GM19351 (cell line): Measurements from ENCODE around the gene POLR2I.

Source experiments
- ATAC-seq: cut with Tn5 transposase; IDR thresholded peaks from one replicate; pipeline ENCODE4 v1.9.1; 2021; ENCODE audit warnings: mild to moderate bottlenecking, moderate library complexity; ENCODE audit not compliant: unreplicated experiment

POLR2I gene

DNA sequence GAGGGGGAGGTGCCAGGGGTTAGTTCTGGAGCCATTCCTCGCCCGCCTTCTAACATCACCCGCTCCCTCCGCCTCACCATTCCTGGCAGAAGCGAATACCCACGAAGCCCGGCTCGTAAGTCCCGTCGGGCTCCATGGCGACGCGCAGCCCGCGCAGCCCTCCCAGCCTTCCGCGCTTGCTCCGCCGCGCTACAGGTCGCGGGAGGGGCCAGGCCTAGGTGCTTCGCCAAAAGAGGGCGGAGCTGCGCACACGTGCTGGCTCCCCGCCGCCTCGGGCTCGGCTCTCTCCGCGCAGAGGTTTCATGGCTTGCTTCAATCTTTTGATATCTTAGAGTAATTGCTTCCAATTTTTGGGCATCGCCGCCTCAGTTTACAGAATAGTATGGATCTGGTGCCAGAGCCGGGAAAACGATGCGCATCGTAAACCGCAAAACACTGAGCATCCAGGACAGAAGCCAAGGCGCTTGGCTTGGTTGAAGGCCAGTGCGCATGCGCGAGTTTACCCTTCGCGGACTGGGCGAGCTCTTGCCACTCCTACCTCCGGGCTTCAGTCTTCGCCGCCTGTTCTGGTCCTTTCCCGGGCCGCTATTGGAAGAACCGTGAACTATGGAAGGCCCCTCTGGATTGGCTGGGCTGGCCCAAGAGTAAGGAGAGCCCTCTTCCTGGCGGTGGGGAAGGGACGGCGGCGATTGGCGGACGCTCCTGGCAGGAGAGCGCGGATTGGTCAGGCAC is at the start of gene POLR2I:
POLR2I (minus strand) TSS at position 155 of the 732 bp plus-strand sequence; CDS start at position 136, 19 bp downstream.
- ATAC-seq: peak; percentile 85

DNA sequence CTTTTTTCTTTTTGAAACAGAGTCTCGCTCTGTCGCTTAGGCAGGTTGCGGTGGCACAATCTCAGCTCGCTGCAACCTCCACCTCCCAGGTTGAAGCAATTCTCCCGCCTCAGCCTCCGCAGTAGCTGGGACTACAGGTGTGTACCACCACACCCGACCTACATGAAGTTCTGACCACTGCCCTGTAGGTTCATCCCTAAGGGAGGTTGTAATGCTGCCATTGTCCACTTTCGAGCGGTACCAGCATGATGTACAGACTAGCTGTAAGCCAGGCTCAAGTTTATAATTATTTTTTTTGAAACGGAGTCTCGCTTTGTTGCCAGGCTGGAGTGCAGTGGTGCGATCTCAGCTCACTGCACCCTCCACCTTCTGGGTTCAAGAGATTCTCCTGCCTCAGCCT is 49.1 kb upstream of the POLR2I start:
- no peak for ATAC-seq

DNA sequence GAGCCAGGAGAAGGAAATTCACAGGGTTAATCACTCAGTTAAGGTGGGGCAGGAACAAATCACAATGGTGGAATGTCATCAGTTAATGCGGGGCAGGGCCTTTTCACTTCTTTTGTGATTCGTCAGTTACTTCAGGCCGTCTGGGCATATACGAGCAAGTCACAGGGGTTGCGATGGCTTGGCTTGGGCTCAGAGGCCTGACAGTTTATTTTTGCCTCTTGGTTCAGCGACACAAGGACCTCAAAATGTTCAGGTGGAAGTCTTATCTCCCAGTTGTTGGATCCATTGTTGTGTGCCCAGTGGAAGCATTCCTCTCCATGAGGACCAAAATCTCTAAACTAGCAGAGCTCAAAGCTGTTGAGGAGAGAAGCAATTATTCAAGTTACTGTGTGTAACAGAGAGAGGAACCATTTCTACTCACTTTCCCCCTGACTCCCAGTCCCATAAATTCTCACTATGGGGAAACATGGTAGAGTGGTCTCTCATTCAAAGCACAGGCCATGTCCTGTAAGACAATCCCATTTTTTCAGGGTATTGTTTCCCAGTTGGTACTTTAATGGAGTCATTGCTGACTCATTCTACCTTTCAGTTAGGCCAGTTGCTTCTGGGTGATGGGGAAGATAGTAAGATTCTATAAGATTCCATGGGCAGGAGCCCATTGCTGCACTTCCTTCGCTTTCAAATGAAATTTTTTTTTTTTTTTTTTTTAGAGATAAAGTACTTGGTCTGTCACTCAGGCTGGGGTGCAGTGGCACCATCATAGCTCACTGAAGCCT is 46.3 kb upstream of the POLR2I start:
- no peak for ATAC-seq

DNA sequence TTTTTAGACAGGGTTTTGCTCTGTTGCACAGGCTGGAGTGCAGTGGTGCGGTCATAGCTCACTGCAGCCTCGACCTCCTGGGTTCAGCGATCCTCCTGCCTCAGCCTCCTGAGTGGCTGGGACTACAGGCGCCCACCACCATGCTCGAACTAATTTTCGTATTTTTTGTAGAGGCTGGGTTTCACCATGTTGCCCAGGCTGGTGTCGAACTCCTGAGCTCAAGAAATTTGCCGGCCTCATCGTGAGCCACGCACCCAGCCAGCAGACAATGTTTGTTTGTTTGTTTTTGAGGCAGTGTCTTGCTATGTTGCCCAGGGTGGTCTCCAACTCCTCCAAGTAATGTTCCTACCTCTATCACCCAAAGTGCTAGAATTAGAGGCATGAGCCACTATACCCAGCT is 38.5 kb upstream of the POLR2I start:
- ATAC-seq: no peak

DNA sequence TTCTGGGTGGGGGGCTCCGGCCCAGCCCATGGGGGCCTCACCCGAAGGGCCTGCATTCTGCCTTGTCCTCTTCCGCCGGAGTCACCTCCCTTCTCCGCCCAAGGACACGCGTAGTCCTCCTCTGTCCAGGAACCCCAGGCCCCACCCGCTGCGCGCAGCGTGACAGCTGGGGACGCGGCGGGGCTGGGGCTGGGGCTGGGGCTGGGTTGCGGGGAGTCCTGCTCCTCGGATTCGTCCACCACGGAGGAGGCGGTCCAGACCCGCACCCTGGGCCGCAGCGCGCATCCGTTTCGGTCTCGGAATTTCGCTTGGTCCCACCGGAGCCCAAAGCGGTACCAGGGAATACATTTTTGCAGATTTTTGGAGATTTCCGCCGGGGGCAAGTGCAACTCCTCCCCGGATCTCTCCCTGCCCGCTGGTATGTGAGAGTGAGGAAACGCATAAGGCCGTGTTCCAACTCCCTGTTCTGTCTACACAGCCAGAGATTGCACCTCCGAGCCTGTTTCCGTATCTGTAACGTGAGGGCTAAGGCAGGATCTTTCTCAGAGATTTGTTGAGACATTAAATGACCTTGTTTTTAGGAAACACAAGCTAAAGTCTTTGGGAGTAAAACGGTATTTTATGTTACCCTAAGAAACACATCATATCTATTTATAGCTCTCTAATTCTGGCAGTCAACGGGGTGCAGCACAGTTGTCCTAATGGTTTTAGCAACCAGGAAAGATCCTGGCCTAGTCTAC is 37.8 kb upstream of the POLR2I start, which contains the start of gene COX7A1:
COX7A1 (minus strand) TSS at position 96 of the 740 bp plus-strand sequence; CDS start at position 56, 40 bp downstream.
- no peak for ATAC-seq

DNA sequence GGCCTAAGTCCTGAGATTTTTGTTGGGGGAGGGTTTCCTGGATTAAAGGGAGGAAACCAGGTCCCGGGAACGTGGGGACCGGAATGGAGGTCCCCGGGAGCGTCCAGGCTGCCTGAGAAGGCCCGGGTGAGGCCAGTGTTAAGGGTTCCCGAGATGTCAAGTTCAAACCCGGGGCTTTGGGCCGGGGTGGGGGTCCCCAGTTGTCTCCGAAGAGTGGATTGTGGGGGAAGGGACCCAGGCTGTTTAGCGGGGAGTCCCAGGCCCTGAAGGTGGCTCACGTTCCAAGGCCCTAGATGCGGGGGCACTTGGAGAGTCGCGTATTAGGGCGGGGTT is 37.3 kb upstream of the POLR2I start:
- no peak for ATAC-seq

DNA sequence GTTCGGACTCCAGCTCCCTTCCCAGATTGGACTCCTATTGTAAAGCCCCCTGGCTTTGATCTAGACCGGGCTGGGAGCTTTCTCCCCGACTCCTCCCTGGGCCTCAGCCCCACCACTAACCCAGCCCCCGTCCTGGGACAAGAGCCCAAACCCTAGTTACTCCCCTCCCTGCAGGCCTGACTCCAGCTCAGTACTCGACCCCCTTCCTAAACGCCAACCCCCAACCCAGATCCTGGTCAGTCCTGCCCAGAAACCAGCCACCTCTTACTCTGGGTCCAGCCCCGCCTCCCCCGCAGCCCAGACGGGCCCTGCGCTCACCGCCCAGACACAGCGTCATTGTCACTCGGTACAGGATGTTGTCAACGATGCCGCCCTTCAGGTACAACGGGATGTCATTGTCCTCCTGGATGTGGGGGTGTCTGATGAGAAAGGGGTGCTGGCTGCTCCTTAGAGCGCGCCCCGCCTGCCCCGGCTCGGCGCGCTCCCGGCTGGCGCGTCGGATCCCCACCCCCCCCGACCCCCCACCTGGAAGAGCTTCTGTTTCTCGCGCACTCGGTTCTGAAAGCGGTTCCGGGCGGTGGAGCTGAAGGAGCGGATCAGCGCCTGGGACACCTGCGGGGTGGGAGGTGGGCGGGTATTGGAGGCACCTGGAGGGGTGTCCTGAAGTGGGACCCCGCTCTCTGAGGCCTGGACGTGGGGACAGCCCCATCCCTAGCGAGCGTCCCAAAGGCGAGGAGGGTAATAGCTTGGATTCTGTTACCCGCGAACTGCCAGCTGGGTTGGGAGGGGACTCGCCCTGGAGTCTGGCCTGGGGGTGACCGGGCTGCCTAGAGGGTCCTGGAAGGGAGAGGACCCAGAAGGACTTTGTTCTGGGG is 36.7 kb upstream of the POLR2I start:
- no peak for ATAC-seq

DNA sequence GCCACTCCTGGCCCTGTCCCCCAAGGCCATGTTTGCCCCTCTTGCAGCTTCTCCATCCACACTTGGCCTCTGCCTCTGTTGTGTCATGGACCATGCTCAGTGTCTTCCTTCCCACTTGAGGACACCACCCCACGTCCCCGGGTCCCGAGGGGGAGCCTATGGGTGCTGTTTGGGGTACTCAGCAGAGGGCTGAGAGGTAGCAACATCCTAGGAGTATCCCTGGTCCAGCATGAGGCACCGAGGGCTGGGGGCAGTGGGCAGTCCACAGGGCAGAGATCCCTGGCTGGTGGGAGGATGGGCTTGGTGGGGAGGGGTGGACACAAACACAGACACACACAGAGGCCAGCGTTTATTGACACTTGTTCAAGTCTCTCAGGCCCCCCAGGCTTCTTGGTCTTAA is 35.9 kb upstream of the POLR2I start:
- no peak for ATAC-seq

DNA sequence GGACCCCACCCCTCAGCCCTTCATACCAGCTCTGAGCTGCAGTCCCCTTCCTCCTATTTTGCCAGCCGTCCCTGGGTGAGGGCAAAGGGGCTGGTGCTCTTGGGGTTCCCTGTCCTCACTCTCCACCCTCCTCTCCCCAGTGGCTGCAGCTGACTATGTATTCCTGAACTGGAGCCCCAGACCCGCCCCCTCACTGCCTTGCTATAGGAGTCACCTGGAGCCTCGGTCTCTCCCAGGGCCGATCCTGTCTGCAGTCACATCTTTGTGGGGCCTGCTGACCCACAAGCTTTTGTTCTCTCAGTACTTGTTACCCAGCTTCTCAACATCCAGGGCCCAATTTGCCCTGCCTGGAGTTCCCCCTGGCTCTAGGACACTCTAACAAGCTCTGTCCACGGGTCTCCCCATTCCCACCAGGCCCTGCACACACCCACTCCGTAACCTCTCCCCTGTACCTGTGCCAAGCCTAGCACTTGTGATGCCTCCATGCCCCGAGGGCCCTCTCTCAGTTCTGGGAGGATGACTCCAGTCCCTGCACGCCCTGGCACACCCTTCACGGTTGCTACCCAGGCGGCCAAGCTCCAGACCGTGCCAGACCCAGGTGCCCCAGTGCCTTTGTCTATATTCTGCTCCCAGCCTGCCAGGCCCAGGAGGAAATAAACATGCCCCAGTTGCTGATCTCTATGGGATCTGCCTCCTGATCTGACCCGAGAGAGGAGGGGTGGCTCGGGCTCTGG is 35.2 kb upstream of the POLR2I start:
- no peak for ATAC-seq

DNA sequence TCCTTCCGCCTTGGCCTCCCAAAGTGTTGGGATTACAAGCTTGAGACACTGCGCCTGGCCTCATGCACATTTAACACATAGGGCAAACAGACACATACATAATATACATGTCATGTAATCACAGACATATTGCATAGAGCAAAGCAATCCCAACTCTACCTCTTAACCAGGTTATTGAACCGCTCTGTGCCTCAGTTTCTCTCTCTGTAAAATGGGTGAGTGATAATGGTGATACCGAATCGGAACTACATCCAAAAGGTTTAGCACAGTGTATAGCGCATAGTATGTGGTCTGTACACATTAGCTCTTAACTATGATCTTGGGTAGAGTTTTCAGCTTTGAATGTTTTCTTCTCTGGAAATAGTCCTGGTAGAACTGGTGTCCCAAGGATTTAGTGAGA is 29.9 kb upstream of the POLR2I start:
- no peak for ATAC-seq

DNA sequence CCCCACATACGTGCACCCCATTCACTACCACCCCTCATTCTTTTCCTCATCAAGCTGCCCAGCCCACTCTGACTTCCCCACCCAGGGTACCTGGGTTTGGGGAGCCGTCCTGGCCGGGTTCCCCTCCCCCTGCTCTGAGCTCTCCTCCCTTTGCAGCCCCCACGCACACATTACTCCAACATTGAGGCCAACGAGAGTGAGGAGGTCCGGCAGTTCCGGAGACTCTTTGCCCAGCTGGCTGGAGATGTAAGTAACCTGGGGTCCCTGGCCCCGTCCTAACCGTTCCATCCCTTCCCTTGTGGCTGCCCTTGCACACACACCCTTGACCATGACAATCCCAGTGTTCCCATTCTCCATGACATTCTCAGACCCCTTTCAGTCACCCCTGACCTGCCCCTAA is 27.8 kb upstream of the POLR2I start:
- no peak for ATAC-seq

DNA sequence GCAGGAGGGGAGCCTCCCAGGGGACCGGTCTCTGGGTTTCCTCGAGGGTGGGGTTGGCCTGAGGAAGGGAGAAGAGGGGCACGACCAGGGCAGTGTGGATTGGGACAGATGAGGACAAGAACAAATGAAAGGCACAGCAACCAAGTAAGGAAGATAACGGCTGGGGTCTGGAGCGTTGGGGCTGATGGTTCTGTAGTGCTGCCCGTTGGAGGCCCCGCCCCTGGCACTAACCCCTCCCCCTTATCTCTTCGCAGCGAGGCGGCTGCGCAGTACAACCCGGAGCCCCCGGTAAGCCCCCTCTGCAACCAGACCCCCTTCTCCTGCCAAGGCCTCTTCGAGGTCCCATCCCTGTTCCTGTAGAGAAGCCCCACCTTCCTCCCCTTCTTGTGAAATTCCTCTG is 27.4 kb upstream of the POLR2I start:
- ATAC-seq: no peak

DNA sequence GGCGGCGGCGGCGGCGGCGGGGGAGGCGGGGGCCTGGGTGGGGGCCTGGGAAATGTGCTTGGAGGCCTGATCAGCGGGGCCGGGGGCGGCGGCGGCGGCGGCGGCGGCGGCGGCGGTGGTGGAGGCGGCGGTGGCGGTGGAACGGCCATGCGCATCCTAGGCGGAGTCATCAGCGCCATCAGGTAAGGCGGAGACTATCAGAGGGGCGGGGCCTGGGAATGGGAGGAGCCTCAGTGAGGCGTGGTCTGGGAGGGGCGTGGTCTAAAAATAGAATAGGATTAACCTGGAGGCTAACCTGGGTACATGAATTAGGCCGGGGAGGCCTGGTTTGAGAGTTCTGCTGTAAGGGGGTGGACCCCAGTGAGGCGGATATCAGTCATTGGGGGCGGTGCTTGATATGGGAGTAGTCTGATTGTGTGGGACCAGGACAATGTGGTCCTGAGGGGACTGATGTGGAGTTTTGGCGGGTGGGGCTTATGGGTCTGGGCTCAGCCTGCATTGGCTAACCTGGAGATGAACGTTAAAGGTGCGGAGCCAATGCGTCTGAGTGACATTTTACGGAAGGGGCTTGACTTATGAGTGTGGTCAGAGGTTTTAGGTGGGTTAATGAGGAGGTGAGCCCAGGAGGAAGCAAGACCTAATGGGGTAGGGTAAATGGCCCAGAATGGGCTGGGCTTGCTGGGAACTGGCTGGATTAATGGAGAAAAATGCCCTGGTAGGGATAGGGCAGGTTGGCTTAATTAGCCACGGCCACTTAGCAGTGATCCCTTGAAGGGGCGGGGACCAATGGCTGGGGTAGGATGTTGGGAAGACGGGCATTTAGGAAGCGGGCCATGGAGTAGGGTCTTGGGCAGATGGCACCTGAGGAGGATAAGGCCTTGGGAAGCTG is 26.6 kb upstream of the POLR2I start:
- ATAC-seq: peak; percentile 56

DNA sequence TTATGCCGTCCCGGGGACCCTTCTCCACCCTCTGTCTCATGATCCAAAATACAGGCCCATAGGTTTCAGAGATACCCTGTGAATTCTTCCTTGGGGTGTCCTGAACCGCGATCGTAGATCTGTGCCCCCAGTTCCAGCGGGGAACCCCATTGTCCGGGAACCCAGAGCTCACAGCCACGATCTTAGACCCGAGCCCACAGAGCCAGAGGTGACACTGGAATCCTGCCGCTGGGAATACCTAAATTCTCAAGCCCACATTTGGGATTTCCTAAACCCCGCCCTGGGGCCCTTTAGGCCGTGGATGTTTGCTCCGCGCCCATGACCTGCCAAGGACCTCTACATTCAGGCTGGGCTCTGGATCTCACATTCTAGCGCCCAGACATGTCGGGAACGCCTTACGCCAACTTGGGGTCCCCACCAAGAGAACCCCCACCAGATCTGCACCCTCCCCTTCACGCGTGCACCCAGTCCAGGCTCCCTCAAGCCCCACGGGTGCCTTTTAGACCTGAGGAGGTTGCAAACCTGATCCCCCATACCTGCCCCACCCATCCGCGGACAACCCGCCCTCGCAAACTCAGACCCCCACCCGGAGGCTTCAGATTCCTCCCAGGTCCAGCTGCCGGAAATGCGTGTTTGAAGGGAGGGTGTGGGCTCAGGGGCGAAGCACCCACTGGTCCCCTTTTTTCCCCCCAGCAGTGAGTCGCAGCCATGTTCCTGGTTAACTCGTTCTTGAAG is 25.8 kb upstream of the POLR2I start:
- ATAC-seq: peak; percentile 14

DNA sequence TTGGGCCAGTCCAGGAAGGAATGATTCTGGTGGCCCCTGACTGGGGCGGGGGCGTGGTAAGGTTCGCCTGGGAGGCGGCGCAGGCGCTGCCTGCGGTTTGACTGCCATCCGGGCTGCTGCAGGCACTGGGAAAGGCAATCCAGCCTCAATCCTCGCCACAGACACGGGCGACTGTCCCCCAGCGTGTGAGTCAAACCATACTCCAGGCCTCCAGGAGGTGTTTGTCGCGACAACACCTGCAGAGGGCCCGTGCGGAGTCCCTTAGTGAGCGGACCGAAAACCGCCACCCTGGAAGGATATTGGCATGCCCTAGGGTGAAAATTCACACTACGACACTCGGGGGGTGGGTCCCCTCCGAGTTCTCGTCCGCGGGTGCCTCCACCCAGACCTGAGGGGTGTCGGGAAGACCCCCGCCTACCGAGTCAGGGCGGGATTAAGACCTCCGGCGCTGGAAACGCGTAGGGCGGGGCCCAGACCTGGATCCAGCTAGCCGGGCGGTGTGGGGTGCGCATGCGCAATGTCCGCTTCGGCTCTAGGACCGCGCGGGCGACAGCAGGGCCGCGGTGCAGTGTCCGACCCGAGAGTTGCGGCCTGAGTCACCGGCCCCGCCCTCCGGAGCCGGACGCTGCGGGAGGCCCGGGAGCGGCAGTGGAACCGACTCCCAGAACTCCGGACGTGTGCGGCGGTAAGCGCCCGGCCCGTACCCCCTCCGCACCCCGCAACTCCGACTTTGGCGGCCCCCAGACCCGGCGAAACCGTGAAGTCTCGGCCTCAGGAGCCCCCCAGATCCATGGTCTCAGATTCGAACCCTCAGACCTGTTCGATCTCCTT is 25.0 kb upstream of the POLR2I start, which contains the start of gene CAPNS1:
CAPNS1 (plus strand) TSS at position 594 of the 831 bp plus-strand sequence. CDS start 946 bp downstream, outside the sequence.
- peak; percentile 77 for ATAC-seq

DNA sequence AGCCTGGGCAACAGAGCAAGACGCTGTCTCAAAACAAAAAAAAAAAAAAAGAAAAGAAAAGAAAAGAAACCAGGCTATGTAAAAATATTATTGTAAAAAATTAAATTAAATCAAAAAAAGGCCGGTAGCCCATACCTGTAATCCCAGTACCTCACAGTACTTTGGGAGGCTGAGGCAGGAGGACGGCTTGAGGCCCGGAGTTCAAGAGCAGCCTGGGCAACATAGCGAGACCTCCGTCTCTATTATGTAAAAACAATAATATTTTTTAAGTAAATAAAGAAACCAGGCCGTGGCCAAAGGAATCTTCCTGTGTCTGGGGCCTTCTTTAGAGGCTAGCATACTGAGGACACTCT is 24.4 kb upstream of the POLR2I start:
- ATAC-seq: no peak

DNA sequence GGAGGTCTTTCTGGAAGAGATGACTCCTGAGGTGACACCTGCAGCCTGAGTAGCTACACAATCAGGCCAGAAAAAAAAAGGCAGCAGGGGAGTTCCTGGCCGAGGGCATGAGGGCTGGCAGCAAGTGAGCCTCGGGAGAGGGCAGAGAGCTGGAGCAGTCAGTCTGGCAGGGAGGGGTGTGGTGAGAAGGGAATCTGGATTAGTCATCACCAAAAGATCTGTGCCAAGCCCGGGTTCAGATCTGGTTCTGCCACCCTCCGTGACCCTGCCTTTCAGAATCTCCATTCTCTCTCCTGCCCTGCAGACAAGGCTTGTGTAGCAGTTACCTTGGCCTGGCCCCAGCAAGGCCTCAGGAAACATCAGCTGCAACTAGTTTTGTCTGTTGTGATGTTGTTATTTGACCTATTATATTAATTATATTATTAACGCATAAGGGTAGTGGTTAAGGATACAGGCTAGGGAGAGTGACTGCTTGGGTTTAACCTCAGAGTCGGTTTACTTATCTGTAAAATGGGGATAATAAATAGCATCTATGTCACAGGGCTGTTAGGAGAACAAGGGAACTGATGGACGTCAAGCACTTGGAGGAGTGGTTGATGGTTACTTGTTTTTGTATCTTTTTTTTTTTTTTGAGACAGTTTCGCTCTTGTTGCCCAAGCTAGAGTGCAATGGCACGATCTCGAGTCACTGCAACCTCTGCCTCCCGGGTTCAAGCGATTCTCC is 22.4 kb upstream of the POLR2I start:
- no peak for ATAC-seq
